Erythroblast (primary cell): Measurements from ENCODE around the gene OR2A1.
"Not testable (repeated sequence)": the region's sequence is repeated elsewhere in the genome, so short reads cannot be mapped to it uniquely, and the experiment has no call there.

Experiments used
- GATA1 ChIP-seq: IDR thresholded peaks from 2 replicates; pipeline ENCODE4 v1.6.1; 2011; ENCODE audit warnings: low read depth, mild to moderate bottlenecking, control low read depth, low read length, moderate library complexity
- POLR2A ChIP-seq: IDR thresholded peaks from 2 replicates; pipeline ENCODE4 v1.6.1; 2011; ENCODE audit warnings: mild to moderate bottlenecking, low read length

DNA sequence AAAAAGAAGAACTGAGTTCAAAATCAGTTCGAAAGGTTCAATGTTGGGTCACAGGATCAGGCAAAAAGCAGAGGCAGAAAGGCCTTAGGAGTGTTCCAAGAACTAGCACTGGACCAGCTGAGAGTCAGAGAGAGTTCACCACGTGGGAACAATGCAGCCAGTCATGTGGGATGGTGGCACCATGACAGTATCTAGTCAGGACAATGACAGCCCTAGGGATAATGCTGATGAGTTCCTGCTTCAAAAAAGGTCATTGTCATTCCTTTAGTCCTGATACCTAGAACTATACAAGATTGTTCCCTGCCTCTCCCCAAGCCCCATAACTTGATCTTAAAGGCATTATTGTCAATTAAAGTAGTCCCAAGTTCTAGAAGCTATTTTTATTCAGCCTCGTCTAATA is 39.4 kb downstream of the OR2A1 start:
- not testable (repeated sequence) for TF ChIP-seq POLR2A, GATA1
